Hematopoietic multipotent progenitor cell (in vitro differentiated cells): ENCODE results near the gene AURKAIP1. TPM values are rescaled to one million over a fixed set of nuclear protein-coding genes. Genes with fewer than 3 reads are reported as not detected.
"Not testable (repeated sequence)": the region's sequence is repeated elsewhere in the genome, so short reads cannot be mapped to it uniquely, and the experiment has no call there.

Experiments
- DNase-seq, 3 donors: peaks; one replicate each; pipeline ENCODE4 v3.0.0-alpha.2; 2011 to 2015; ENCODE audit warnings: low read depth in 2 of 3, low spot score in 2 of 3
- total RNA-seq: library from RNA; depleted of rRNA; stranded (reverse); fragments of >200 nt; gene quantifications from one replicate; pipeline ENCODE4 v1.2.3, GENCODE V29; 2012

Gene AURKAIP1
- 30.2 TPM for total RNA-seq

- peak; percentile 93 to 100 (median 100) for DNase-seq
These were observed at the start of gene AURKAIP1 for GRCh38 chr1:1374929-1375662. Gene AURKAIP1, minus strand, starts transcription at chr1:1375207. Its CDS starts 451 bp downstream, at chr1:1374756.

DNA sequence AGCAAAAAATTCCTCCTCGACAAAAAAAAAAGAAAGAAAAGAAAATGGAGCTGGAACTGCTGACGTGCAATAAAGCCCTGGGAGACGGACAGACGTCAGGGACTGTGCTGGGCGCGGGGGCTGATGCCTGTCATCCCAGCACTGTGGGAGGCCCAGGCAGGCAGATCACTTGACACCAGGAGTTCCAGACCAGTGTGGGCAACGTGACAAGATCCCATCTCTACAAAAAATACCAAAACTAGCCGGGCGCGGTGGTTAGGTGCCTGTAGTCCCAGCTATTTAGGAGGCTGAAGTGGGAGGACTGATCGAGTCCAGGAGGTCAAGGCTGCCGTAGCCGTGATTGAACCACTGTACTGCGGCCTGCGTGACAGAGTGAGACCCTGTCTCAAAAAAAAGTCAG, 49.7 kb upstream of the AURKAIP1 start:
- no peak for DNase-seq

GRCh38 chr1:1423245-1423597, 48.2 kb upstream of the AURKAIP1 start:
- DNase-seq: no peak

GRCh38 chr1:1422465-1423244, 47.6 kb upstream of the AURKAIP1 start:
- no peak for DNase-seq

GRCh38 chr1:1421907-1422464, 47.0 kb upstream of the AURKAIP1 start:
- DNase-seq: no peak

GRCh38 chr1:1421147-1421906, 46.3 kb upstream of the AURKAIP1 start, which contains the start of gene ANKRD65:
Gene ANKRD65, minus strand, starts transcription at chr1:1421276. Its CDS starts 271 bp downstream, at chr1:1421005.
- DNase-seq: no peak

DNA sequence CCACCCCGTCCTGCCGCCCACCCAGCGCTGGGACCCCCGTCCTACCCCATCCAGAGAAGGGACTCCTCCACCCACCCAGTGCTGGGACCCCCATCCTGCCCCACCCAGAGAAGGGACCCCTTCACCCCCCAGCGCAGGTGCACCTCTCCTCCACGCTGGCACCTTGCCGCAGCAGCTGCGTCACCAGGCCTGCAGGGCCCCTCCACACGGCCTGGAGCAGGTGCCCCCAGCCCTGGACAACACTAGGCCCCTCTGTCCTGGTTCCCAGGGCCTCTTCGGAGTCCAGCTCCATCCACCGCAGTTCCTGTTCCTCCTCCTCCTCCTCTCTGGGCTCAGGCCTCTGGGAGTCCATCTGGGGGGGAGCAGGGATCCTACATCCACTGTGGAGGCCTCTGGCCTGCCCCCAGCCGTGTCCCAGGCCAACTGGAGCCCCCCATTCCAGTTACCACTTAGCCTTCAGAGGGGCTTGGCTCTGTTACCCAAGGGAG, 45.7 kb upstream of the AURKAIP1 start:
- DNase-seq: no peak

DNA sequence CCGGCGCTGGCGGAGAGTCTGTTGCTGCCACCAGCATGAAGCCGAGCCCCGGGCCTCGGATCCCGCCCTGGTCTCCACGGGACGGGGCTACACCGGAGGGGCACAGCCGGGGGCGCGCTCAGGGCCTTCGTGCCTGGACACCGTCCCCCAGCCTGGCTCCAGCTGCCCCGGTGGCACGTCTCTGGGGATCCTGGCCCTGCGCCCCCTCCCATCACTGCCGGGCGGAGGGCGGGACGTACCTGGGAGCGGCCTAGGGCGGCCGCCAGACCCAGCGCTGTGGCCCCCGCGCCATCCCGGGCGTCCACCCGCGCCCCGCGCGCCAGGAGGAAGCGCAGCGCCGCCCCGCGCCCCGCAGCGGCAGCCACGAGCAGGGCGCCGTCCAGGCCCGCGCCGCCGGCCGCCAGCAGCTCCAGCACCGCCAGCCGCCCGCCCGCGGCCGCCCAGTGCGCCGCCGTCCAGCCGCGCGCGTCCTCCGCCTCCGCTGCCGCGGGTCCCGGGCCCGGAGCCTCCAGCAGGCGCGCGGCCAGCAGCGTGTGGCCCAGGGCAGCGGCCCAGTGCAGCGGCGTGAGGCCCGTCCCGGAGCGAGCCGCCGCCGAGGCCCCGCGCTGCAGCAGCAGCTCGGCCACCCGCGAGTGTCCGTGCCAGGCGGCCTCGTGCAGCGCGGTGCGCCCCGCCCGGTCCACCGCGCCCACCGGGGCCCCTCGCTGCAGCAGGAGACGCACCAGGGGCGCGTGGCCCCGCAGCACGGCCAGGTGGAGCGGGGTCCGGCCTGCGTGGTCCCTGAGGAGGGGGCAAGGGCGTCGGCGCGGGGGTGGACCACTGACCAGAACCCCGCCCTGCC, 45.0 kb upstream of the AURKAIP1 start:
- DNase-seq: no peak

GRCh38 chr1:1419363-1419812, 44.4 kb upstream of the AURKAIP1 start:
- DNase-seq: no peak

DNA sequence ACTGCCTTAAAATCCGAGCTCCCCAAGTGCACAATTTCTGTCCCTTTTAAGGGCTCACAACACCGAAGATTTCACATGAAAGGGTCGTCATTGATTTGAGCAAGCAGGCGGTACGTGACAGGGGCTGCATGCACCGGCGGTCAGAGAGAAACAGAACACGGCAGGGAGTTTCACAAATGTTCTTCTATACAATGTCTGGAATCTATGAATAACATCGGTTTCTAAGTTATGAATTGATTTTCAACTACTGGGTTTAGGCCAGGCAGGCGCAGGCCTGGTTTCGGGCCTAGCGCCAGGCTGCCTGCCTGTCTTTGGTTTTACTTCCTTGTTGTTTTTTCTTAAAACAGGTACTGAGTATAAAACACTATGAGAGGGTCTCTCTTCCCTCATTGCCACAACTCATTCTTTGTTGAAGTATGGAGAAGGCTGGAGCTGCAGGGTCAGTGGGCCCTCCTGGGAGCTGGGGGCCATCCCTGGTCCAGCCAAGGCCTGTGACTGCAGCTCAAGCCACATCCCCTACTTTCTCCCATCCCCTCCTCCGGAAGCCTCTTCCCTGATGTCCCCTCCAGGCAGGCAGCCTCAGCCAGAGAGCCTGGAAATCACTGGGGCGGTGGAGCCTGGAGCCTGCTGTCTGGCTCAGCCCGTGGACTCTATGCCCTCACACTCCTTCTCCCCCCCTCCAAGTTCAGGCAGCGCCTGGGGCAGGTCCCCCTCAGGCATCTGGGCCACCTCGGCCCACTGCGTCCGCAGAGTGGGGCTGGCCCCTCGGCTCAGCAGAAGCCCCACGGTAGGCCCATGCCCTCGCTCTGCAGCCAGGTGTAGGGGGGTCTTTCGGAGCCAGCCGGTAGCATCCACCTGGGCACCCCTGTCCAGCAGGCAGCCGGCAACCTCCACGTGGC, 43.7 kb upstream of the AURKAIP1 start:
- DNase-seq: no peak

DNA sequence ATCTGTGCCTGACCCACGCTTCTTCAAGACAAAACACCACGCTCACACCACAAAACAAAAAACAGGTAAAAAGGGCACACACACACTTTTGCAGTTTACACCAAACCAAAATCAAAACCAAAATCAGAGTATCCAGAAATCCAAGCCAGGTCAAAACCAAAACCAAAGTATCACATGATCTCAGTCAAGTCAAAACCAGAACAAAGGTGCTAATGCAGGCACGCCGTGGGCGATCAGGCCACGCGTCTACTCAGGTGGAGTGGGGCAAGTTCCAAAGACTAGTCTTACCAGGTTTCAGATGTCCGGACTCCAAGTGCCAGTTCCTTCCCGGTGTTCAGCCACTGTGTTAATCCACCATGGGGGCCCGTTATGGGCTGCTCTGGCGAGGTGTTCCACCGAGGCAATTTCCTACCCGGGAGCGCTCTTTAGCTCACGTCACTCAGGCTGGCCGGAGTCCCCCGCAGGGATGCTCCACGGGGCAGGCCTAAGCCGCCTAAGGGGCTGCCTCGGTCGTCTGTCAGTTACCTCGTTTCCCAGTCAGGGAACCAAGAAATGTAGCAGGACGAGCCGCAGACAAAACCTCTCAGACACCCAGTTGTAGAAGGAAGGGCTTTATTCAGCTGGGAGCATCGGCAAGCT, 42.9 kb upstream of the AURKAIP1 start:
- not testable (repeated sequence) for DNase-seq

- not testable (repeated sequence) for DNase-seq
These were observed 42.4 kb upstream of the AURKAIP1 start for GRCh38 chr1:1417396-1417795.

DNA sequence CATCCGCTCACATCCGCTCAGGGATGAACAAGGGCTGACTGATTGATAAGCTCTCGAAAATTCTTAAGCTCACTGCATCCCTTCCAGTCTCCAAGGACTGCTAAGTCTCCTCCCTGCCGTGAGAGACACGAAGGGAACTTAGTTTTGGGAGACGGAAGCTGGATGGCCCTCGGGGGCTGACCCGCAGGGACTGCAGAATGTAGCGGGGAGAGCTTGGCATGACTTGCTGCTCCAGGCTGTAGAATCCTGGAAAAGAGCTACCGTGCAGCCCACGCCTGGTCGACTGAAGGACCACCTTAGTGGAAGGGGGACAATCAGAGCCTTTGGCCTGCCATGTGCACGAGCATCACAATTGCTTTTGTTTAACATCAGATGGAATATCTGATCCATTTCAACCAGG, 40.7 kb upstream of the AURKAIP1 start:
- DNase-seq: no peak

DNA sequence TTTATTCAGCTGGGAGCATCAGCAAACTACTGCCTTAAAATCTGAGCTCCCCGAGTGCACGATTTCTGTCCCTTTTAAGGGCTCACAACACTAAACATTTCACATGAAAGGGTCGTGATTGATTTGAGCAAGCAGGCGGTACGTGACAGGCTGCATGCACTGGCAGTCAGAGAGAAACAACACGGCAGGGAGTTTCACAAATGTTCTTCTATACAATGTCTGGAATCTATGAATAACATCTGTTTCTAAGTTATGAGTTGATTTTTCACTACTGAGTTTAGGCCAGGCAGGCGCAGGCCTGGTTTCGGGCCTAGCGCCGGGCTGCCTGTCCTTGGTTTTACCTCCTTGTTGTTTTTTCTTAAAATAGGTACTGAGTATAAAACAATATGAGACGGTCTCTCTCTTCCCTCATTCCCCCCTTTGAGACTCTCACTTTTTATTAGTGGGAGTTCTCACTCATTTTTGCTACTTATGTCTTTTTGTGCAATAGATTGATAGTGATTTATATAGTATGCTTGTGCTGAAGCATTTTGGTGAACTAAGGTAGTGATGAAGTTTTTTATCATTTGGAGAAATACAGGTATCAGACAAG, 37.4 kb upstream of the AURKAIP1 start:
- DNase-seq: not testable (repeated sequence)

DNA sequence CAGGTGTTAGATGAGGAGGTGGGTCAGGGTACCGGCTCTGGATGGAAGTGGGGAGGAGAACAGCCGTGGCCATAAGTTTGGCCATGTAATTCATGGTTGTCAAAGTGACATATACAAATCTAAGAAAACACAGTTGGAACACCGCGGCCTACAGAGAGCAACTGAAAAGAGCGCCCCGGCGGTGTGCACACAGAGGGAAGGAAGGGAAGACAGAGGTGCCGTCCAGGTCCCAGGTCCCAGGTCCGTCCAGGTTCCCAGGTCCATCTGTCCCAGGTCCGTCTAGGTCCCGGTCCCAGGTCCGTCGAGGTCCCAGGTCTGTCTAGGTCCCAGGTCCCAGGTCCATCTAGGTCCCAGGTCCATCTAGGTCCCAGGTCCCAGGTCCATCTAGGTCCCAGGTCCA, 36.6 kb upstream of the AURKAIP1 start:
- no peak for DNase-seq

DNA sequence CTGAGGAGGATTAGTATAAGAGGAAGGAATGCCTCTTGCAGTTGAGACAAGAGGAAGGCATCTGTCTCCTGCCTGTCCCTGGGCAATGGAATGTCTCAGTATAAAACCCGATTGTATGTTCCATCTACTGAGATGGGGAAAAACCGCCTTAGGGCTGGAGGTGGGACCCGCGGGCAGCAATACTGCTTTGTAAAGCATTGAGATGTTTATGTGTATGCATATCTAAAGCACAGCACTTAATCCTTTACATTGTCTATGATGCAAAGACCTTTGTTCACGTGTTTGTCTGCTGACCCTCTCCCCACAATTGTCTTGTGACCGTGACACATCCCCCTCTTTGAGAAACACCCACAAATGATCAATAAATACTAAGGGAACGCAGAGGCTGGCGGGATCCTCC, 35.2 kb upstream of the AURKAIP1 start:
- DNase-seq: not testable (repeated sequence)

DNA sequence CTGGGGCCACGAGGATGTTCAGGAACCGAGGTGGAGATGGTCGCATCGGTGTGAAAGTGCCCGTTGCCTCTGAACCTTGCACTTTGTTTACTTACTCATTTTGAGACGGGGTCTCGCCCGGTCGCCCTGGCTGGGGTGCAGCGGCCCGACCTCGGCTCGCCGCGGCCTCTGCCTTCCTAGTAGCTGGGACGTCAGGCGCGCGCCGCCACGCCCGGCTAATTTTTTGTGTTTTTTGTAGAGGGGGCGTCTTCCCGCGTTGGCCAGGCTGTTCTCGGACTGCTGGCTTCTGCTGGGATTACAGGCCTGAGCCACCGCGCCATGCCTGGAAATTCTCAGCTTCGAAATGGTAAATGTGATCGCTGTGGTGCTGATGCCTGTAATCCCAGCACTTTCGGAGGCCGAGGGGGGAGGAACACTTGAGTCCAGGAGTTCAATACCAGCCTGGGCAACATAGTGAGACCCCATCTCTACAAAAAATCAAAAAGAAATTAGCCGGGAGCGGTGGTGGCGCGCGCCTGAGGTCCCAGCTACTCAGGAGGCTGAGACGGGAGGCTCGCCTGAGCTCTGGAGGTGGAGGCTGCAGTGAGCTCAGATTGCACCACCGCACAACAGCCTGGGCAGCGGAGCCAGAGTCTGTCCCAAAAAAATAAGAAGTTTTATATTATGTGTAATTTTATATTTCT, 32.8 kb upstream of the AURKAIP1 start:
- peak in 2 of 3 donors; percentile 62 to 64 for DNase-seq
